Calu3 (cell line): ENCODE results near the gene FABP6. TPM values are rescaled to one million over a fixed set of nuclear protein-coding genes. Genes with fewer than 3 reads are reported as not detected.
A peak's percentile ranks its signal among the peaks of the same experiment; 100 is the strongest.

Experiments
- Bru-seq: library from RNA; stranded (reverse); fragments of 400-500 nt; gene quantifications from one replicate; lab custom pipeline; 2021; lab: Mats Ljungman, UMichigan
- BruChase-seq, 2 experiments: library from RNA; stranded (reverse); fragments of 400-500 nt; gene quantifications; one replicate each; lab custom pipeline; 2021; lab: Mats Ljungman, UMichigan
- BruUV-seq: library from RNA; stranded (reverse); fragments of 400-500 nt; replicated peaks from 2 replicates; lab custom pipeline; 2021; lab: Mats Ljungman, UMichigan
- CTCF ChIA-PET: fragments of 300-600 bp; sonication (Branson Sonifier 250); formaldehyde crosslinking; loops from one replicate; lab custom pipeline; 2022; ENCODE audit warnings: antibody characterized with exemption; lab: Charles Lee
- DNase-seq: peaks from one replicate; pipeline ENCODE4 v3.0.0; 2022
- H3K27ac Mint-ChIP-seq: one replicate; pipeline ENCODE4 v1.8.0; 2022; ENCODE audit warnings: mixed read lengths; ENCODE audit not compliant: unreplicated experiment
- H3K27me3 Mint-ChIP-seq: one replicate; pipeline ENCODE4 v1.8.0; 2022; ENCODE audit warnings: mixed read lengths; ENCODE audit not compliant: unreplicated experiment
- H3K36me3 Mint-ChIP-seq: one replicate; pipeline ENCODE4 v1.8.0; 2022; ENCODE audit warnings: mild to moderate bottlenecking, moderate library complexity, mixed read lengths; ENCODE audit not compliant: insufficient read depth, unreplicated experiment
- H3K4me1 Mint-ChIP-seq: one replicate; pipeline ENCODE4 v1.8.0; 2022; ENCODE audit warnings: mild to moderate bottlenecking, low read depth, mixed read lengths; ENCODE audit not compliant: unreplicated experiment
- H3K4me3 Mint-ChIP-seq: one replicate; pipeline ENCODE4 v1.8.0; 2022; ENCODE audit warnings: mild to moderate bottlenecking, low read depth, moderate library complexity, mixed read lengths; ENCODE audit not compliant: unreplicated experiment
- H3K9me3 Mint-ChIP-seq: one replicate; pipeline ENCODE4 v1.8.0; 2022; ENCODE audit warnings: low read depth, mixed read lengths; ENCODE audit not compliant: unreplicated experiment
- intact Hi-C: fragments of 100-400 bp; cut with micrococcal nuclease; formaldehyde crosslinking; loops from one replicate; pipeline ENCODE4 v1.10.0; 2022; ENCODE audit not compliant: unreplicated experiment
- long read RNA-seq: library from polyadenylated mRNA; stranded (forward); transcript quantifications from one replicate; pipeline ENCODE4 v2.0.0, GENCODE V29; 2022
- total RNA-seq: library from RNA; stranded (reverse); gene quantifications from 2 replicates; pipeline ENCODE4 v1.2.3, GENCODE V29; 2022
- TF ChIP-seq, protein P1 (sequence below): fragments of 200-600 bp; IDR thresholded peaks from one replicate; pipeline ENCODE4 v1.8.0; 2022; ENCODE audit warnings: antibody characterized with exemption; ENCODE audit not compliant: unreplicated experiment

The FABP6 gene
- 1.0 and 1.6 TPM in 2 replicates for total RNA-seq
- Bru-seq, nascent RNA, result percentile 11 among the genes with signal in this experiment
- BruChase-seq, experiment 1, labeled RNA remaining after a 6-hour chase, result percentile 10 among the genes with signal in this experiment
- BruChase-seq, experiment 2, labeled RNA remaining after a 2-hour chase, result percentile 7 among the genes with signal in this experiment
- long read RNA-seq, partial matches to known transcripts, result 2 of 2 reads
- long read RNA-seq, other reads (novel, unspliced or antisense), result 0 of 2 reads

DNA sequence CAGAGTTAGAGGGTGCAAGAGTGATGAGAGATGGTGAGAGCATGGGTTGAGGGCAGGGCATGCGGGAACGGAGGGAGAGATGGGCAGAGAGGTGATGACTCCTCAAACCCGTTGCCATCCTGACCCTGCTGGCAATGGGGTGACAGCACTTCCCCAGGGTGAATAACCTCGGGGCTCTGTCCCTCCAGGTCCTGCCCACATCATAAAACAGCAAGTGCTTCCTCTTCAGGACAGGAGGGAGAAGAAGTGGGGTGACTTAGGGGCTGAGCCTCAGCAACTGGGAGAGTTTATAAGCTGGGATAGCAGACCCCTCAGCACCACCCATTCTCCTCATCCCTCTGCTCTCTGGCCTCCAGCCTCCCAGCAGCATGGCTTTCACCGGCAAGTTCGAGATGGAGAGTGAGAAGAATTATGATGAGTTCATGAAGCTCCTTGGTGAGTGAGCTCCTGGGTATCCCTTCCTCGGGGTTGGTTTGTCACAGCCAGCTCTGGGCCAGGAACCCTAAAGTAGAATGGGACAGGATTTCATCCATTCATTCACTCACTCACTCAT, at the start of gene FABP6:
Gene FABP6 (plus strand): TSS at position 317 of the 553 bp plus-strand sequence. CDS start 52 bp downstream, at position 369.
- intact Hi-C loops, result no loop called here
- no peak within 1 kb of the TSS for H3K27ac Mint-ChIP-seq
- BruUV-seq, result no TSS peak

GRCh38 chr5:160180931-160181330, 48.4 kb upstream of the FABP6 start:
- CTCF ChIA-PET, result no interaction called here
- H3K36me3 Mint-ChIP-seq, result no peaks in the 10 kb centered on the region
- no peaks in the 10 kb centered on the region for H3K27me3 Mint-ChIP-seq
- intact Hi-C loops, result no loop called here
- BruUV-seq, result no TSS peak
- H3K4me3 Mint-ChIP-seq, result no peak overlapping the region
- DNase-seq, result no peak
- H3K9me3 Mint-ChIP-seq, result peaks cover 4% of the 10 kb centered on the region
- peaks cover 21% of the 10 kb centered on the region for H3K4me1 Mint-ChIP-seq
- TF ChIP-seq, protein P1, sequence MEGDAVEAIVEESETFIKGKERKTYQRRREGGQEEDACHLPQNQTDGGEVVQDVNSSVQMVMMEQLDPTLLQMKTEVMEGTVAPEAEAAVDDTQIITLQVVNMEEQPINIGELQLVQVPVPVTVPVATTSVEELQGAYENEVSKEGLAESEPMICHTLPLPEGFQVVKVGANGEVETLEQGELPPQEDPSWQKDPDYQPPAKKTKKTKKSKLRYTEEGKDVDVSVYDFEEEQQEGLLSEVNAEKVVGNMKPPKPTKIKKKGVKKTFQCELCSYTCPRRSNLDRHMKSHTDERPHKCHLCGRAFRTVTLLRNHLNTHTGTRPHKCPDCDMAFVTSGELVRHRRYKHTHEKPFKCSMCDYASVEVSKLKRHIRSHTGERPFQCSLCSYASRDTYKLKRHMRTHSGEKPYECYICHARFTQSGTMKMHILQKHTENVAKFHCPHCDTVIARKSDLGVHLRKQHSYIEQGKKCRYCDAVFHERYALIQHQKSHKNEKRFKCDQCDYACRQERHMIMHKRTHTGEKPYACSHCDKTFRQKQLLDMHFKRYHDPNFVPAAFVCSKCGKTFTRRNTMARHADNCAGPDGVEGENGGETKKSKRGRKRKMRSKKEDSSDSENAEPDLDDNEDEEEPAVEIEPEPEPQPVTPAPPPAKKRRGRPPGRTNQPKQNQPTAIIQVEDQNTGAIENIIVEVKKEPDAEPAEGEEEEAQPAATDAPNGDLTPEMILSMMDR, result no peak
- no peak overlapping the region for H3K27ac Mint-ChIP-seq

More for the DNA sequence above, at the start of gene FABP6:
- TF ChIP-seq, protein P1, result no peak
- H3K4me3 Mint-ChIP-seq, result no peak within 1 kb of the TSS
- no peaks in the 10 kb centered on the region for H3K9me3 Mint-ChIP-seq
- DNase-seq, result no peak
- CTCF ChIA-PET, result no interaction called here
- no peaks in the 10 kb centered on the region for H3K27me3 Mint-ChIP-seq
- no peaks in the 10 kb centered on the region for H3K4me1 Mint-ChIP-seq
- no peaks in the 10 kb centered on the region for H3K36me3 Mint-ChIP-seq

DNA sequence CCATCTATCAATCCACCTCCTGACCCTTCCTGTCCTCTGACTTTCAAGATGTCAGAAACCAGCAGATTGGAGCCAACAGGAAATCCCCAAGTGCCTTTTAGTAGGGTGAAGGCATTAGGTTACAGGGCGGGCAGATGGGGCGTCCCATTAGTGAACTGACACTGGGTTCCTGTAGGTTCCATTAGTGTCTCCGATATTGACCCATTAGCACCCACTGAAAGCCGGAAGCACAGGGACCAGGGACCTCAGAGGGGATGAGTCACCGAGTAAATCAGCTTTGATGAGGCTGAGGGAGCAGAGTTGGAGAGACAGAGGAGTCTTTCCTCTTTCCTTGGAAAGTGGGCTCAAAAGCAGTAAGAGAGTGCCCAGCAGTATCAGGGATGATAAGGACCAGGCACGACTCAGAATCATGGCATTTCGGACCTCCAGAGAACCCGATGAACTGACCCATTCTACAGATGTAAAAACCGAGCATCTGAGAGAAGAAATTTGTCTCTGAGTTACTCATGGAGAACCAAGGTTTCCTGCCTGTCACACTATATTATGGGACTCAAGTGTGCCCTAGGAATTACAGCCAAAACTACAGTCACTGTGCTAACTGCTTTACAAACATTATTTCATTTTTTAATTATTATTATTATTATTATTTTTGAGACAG, 47.2 kb upstream of the FABP6 start:
- DNase-seq, result peak; percentile 57
- BruUV-seq, result no TSS peak
- Mint-ChIP-seq H3K36me3 (no peaks in the 10 kb centered on the region), H3K4me3 (no peak overlapping the region), H3K9me3 (peaks cover 10% of the 10 kb centered on the region), H3K27me3 (no peaks in the 10 kb centered on the region), H3K27ac (no peak overlapping the region), H3K4me1 (peaks cover 28% of the 10 kb centered on the region)
- intact Hi-C loops, result no loop called here
- CTCF ChIA-PET, result no interaction called here
- TF ChIP-seq, protein P1, result no peak

- intact Hi-C loops, result no loop called here
- H3K27ac Mint-ChIP-seq, result peak overlapping the region; percentile 29
- TF ChIP-seq, protein P1, result no peak
- peaks cover 10% of the 10 kb centered on the region for H3K9me3 Mint-ChIP-seq
- DNase-seq, result no peak
- CTCF ChIA-PET, result no interaction called here
- H3K4me3 Mint-ChIP-seq, result no peak overlapping the region
- no TSS peak for BruUV-seq
- H3K4me1 Mint-ChIP-seq, result peaks cover 28% of the 10 kb centered on the region
- H3K36me3 Mint-ChIP-seq, result no peaks in the 10 kb centered on the region
- no peaks in the 10 kb centered on the region for H3K27me3 Mint-ChIP-seq
These were observed 46.2 kb upstream of the FABP6 start for GRCh38 chr5:160183075-160183474.
